ENCODE results near the gene CES3.
A peak's percentile ranks its signal among the peaks of the same experiment; 100 is the strongest.
"Not testable (repeated sequence)": the region's sequence is repeated elsewhere in the genome, so short reads cannot be mapped to it uniquely, and the experiment has no call there.

CES3 gene

DNA sequence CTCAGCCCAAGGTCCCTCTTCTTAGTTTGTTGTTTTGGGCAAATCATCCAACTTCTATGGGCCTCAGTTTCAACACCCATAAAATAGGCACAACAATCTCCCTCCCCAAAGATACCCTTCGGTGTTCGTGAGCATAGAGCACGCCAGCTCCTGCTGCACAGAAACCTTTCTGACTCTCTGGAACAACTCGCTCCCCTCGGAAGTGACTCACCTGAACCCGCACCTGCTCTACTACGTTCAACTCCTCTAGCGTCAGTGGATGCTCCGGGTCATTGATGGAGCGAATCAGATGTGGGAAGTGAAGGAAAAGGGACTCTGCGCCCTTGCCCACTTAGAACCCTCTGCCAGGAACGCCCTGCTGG is 27.3 kb upstream of the CES3 start:
- in situ Hi-C loops (cut with MboI; ENCODE audit: low sequenced_read_pairs) = no loop called here

DNA sequence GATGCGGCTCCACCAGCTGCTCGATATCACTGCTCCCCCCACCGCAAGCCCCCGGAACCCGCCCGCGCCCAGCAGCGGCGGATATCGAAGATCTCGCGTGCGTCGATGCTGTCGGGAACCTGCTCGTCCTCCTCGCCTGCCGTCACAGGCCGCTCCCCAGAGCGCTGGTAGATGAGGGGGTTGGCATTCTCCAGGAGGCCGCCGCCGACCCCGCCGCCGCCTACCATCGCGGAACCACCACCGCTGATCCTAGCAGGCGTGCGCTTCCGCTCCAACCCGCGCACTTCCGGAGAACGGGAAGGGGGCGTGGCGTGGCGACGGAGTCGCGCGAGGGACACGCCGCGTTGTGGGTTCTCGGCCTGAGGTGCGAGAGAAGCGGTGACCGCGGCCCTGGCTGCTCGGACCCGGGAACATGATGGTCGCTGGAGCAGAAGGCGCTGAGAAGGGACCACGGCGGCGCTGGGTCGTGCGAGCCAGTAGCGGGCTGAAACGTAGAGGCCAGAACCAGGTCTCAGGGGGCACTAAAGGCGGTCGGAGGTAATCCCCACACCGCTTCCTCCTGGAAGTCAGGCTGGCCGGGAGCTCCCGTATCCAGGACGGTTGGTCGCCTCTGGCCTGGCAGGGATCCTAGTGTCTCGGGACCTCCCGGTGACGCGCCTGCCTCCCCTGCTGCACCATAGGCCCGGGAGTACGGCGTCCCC is 26.8 kb upstream of the CES3 start, which contains the start of gene CIAO2B:
Gene CIAO2B, minus strand, starts transcription at position 265 of the 701 bp plus-strand sequence. Its CDS starts 38 bp downstream, at position 227.
- Histone ChIP-seq H3K4me3 (peak within 1 kb of the TSS; percentile 71), H3K4me1 (peaks cover 5% of the 10 kb centered on the region), H3K36me3 (replicated peaks) (peaks cover 8% of the 10 kb centered on the region), H3K9me3 (no peaks in the 10 kb centered on the region), H3K27me3 (ENCODE audit: low read depth) (no peaks in the 10 kb centered on the region)
- DNase-seq (ENCODE audit: low spot score in 2 of 2) = peak; percentile 60 to 91
- in situ Hi-C loops (cut with MboI; ENCODE audit: low sequenced_read_pairs) = no loop called here

More for the DNA sequence above, 27.3 kb upstream of the CES3 start:
- H3K4me3 ChIP-seq = peak overlapping the region; percentile 71
- no peaks in the 10 kb centered on the region for H3K27me3 ChIP-seq (ENCODE audit: low read depth)
- no peaks in the 10 kb centered on the region for H3K9me3 ChIP-seq
- H3K36me3 ChIP-seq (replicated peaks) = peaks cover 3% of the 10 kb centered on the region; the same call in 1 of the 2 replicates
- no peak for DNase-seq (ENCODE audit: low spot score in 2 of 2)
- H3K4me1 ChIP-seq = peaks cover 5% of the 10 kb centered on the region

DNA sequence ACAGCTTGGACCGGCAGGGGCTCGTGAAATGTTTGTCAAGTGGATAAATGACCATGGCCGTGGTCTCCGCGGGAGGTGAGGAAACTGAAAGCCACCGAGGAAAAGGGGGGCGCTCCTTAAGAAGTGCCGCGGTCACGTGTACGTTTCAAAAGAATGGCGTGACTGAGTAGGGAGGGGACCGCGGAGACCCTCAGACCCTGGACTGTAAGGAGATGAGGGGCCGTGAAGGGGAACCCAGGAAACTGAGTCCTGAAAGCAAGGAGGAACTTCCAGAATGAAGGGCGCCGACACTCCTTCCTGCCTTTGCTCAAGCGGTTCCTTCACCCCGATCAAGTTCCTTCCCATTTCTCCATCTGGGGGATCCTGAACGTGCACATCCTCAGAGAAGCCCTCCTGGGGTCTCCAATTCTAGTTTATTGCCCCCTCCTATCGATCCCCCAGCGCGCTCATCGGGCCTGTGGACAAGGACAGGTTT is 26.2 kb upstream of the CES3 start:
- H3K27me3 ChIP-seq (ENCODE audit: low read depth); in situ Hi-C loops (cut with MboI; ENCODE audit: low sequenced_read_pairs); H3K9me3 ChIP-seq; DNase-seq (ENCODE audit: low spot score in 2 of 2); H3K4me1 ChIP-seq: not testable (repeated sequence)
- Histone ChIP-seq H3K4me3 (peak overlapping the region; percentile 71), H3K36me3 (replicated peaks) (peaks cover 14% of the 10 kb centered on the region)

DNA sequence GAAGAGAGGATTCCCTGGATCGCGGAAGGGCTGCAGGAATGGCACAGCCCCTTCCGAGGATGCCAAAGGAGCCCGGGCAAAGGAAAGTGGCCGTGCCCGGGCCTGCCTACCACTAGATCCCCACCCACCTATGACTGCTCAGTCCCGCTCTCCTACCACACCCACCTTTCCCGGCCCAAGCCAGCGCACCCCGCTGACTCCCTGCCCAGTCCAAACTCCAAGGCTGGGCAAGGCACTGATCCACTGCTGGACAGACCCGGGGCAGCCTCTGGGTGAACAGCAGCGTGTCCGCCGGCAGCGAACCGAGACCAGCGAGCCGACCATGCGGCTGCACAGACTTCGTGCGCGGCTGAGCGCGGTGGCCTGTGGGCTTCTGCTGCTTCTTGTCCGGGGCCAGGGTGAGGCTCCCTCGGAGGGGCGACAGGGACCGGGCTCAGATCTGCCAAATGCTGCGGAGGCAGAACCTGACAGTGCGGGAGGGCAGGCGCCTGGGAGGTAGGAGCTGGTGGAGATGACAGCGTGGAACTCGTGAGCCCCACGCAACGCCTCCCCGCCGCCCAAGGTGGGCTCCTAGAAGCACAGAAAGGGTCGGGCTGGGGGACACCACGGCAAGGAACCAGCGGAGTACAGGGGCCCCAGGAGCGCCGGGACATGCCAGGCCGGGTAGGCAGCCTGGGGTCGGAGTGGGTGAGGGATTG is 25.6 kb upstream of the CES3 start, which contains the start of gene CES2:
Gene CES2, plus strand, starts transcription at position 203 of the 698 bp plus-strand sequence. Its CDS starts 120 bp downstream, at position 323.
- Histone ChIP-seq H3K27me3 (ENCODE audit: low read depth) (no peaks in the 10 kb centered on the region), H3K36me3 (replicated peaks) (peaks cover 18% of the 10 kb centered on the region), H3K9me3 (no peaks in the 10 kb centered on the region), H3K4me1 (peaks cover 5% of the 10 kb centered on the region), H3K4me3 (peak within 1 kb of the TSS; percentile 71)
- in situ Hi-C loops (cut with MboI; ENCODE audit: low sequenced_read_pairs) = no loop called here
- no peak for DNase-seq (ENCODE audit: low spot score in 2 of 2)

DNA sequence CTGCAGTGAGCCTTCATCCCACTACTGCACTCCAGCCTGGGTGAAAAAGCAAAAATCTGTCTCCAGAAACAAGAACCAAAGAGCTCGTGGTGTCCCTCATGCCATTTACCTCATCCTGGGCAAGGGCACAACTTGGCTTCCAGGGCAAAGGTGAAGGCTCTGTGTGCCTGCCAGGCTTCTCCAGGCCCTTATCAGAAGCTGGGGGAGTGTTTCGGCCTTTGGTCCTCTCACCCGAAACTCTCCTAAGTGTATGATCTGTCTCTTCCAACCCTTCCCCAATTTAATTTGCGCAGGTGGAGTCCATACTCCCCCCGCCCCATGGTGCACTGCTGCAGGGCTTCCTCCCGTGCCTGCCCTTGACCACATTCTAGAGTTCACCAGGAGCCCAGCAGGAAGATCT is 24.6 kb upstream of the CES3 start:
- H3K27me3 ChIP-seq (ENCODE audit: low read depth) = no peaks in the 10 kb centered on the region
- in situ Hi-C loops (cut with MboI; ENCODE audit: low sequenced_read_pairs) = no loop called here
- no peaks in the 10 kb centered on the region for H3K9me3 ChIP-seq
- H3K36me3 ChIP-seq (replicated peaks) = peaks cover 28% of the 10 kb centered on the region
- peaks cover 5% of the 10 kb centered on the region for H3K4me1 ChIP-seq
- H3K4me3 ChIP-seq = no peak overlapping the region
- DNase-seq (ENCODE audit: low spot score in 2 of 2) = no peak

DNA sequence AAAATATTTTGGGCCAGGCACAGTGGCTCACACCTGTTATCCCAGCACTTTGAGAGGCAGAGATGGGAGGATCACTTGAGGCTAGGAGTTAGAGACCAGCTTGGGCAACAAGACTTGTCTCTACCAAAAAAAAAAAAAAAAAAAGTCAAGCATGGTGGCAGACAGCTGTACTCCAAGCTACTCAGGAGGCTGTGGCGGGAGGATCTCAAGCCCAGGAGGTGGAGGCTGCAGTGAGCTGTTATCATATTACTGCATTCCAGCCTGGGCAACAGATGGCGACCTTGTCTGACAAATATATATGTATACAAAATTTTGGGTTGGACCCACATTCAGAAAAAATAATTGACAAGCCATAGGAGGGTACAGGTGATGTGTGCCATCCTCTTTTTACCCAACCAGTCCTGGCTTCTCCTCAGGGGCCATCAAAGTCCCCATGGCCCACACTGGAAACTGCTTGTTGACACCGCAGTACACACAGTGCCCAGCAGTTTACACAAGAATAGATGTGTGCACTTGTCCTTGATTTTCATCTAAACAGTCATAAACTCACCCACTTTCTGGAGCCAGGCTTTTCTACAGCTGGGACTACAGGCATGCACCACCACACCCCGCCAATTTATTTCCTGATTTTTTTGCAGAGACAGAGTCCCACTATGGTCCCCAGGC is 24.0 kb upstream of the CES3 start:
- Histone ChIP-seq H3K4me1 (peaks cover 5% of the 10 kb centered on the region), H3K36me3 (replicated peaks) (peaks cover 34% of the 10 kb centered on the region), H3K9me3 (no peaks in the 10 kb centered on the region), H3K27me3 (ENCODE audit: low read depth) (no peaks in the 10 kb centered on the region), H3K4me3 (no peak overlapping the region)
- no peak for DNase-seq (ENCODE audit: low spot score in 2 of 2)
- in situ Hi-C loops (cut with MboI; ENCODE audit: low sequenced_read_pairs) = no loop called here

DNA sequence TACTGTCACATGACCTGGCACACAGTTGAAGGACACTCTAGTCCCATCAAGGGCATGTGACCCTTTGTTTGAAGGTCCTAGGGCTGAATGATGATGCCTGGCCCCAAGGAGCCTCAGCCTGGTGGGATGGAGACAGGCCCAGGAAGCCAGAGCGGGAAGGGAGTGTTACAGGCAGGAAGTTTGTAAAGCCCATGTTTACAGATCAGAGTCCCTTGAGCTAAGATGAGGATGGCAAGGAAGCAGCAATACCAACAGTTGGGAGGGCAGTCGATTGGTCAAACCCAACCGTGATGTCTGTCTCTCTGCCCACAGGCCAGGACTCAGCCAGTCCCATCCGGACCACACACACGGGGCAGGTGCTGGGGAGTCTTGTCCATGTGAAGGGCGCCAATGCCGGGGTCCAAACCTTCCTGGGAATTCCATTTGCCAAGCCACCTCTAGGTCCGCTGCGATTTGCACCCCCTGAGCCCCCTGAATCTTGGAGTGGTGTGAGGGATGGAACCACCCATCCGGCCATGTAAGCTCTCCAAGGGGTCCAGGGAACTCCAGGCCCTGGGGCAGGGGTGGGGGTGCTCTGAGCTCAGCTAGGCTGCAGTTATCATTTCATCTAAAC is 23.2 kb upstream of the CES3 start:
- in situ Hi-C loops (cut with MboI; ENCODE audit: low sequenced_read_pairs) = no loop called here
- DNase-seq (ENCODE audit: low spot score in 2 of 2) = no peak
- peaks cover 42% of the 10 kb centered on the region for H3K36me3 ChIP-seq (replicated peaks)
- no peaks in the 10 kb centered on the region for H3K27me3 ChIP-seq (ENCODE audit: low read depth)
- peaks cover 5% of the 10 kb centered on the region for H3K4me1 ChIP-seq
- no peaks in the 10 kb centered on the region for H3K9me3 ChIP-seq
- no peak overlapping the region for H3K4me3 ChIP-seq

DNA sequence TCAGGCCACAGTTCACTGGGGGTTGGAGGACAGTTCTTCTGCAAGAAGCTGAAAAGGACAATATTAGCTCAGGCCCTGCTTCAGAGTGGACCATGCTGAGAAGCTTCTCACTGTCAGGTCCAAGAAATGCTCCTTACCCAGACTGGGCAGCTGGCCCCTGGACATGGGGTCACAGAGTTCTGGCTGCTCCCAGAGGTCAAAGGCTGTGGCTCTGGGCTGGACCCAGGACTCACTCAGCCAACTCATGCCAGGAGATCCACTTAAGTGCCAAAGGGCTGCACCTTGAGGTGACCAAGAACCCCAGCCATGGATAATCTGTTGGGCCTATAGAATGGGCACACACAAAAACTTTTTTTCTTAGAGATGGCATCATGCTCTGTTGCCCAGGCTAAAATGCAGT is 21.7 kb upstream of the CES3 start:
- DNase-seq (ENCODE audit: low spot score in 2 of 2) = no peak
- no peaks in the 10 kb centered on the region for H3K27me3 ChIP-seq (ENCODE audit: low read depth)
- no peak overlapping the region for H3K4me3 ChIP-seq
- in situ Hi-C loops (cut with MboI; ENCODE audit: low sequenced_read_pairs) = no loop called here
- no peaks in the 10 kb centered on the region for H3K9me3 ChIP-seq
- no peaks in the 10 kb centered on the region for H3K4me1 ChIP-seq
- H3K36me3 ChIP-seq (replicated peaks) = peaks cover 47% of the 10 kb centered on the region

DNA sequence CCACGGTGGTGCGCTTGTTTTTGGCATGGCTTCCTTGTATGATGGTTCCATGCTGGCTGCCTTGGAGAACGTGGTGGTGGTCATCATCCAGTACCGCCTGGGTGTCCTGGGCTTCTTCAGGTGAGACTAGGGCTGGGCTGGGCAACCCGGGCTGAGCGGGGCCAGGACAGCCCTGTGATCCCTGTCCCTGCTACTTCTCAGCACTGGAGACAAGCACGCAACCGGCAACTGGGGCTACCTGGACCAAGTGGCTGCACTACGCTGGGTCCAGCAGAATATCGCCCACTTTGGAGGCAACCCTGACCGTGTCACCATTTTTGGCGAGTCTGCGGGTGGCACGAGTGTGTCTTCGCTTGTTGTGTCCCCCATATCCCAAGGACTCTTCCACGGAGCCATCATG is 20.8 kb upstream of the CES3 start:
- in situ Hi-C loops (cut with MboI; ENCODE audit: low sequenced_read_pairs) = no loop called here

DNA sequence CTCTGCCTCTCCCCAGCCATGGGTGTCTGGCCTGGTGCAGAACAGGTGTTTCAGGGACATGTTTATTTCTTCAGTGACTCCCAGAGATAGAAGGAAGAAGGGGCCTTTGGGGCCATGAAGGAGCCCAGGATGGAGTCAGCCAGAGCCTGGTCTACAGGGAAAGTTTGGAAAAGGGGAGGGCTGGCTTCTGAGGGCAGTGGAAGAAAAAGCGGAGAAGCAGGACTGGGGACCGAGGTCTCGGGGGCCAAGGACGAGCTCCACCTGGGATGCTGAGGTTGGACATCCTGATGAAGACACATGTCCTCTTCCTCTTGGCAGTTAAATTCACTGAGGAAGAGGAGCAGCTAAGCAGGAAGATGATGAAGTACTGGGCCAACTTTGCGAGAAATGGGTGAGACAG is 18.1 kb upstream of the CES3 start:
- H3K4me1 ChIP-seq = no peaks in the 10 kb centered on the region
- in situ Hi-C loops (cut with MboI; ENCODE audit: low sequenced_read_pairs) = no loop called here
- H3K27me3 ChIP-seq (ENCODE audit: low read depth) = no peaks in the 10 kb centered on the region
- no peak overlapping the region for H3K4me3 ChIP-seq
- H3K36me3 ChIP-seq (replicated peaks) = peaks cover 47% of the 10 kb centered on the region
- H3K9me3 ChIP-seq = no peaks in the 10 kb centered on the region
- no peak for DNase-seq (ENCODE audit: low spot score in 2 of 2)

More for the DNA sequence above, 20.8 kb upstream of the CES3 start:
- Histone ChIP-seq H3K36me3 (replicated peaks) (peaks cover 47% of the 10 kb centered on the region), H3K27me3 (ENCODE audit: low read depth) (no peaks in the 10 kb centered on the region), H3K4me1 (no peaks in the 10 kb centered on the region), H3K9me3 (no peaks in the 10 kb centered on the region), H3K4me3 (no peak overlapping the region)
- DNase-seq (ENCODE audit: low spot score in 2 of 2) = no peak

DNA sequence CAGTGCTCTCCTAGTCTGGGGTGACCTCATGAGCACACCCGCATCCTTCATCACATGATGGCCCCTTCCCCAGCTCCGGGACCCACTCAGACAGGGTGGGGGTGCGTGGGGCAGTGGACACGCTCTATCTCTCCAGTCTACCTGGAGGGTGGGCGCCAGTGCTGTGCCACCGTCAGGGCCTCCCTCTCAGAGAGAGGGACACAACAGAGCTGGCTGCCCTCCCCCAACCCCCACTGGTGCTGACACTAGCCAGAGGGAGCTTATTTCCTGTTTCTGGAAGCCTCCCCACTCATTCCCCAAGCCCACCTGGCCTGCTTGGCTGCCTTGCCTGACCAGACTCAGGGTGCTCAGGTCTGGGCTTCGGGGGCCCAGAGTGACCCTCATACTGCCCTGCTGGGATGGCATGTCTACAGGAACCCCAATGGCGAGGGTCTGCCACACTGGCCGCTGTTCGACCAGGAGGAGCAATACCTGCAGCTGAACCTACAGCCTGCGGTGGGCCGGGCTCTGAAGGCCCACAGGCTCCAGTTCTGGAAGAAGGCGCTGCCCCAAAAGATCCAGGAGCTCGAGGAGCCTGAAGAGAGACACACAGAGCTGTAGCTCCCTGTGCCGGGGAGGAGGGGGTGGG is 17.5 kb upstream of the CES3 start:
- H3K36me3 ChIP-seq (replicated peaks) = peaks cover 46% of the 10 kb centered on the region
- DNase-seq (ENCODE audit: low spot score in 2 of 2) = no peak
- in situ Hi-C loops (cut with MboI; ENCODE audit: low sequenced_read_pairs) = no loop called here

DNA sequence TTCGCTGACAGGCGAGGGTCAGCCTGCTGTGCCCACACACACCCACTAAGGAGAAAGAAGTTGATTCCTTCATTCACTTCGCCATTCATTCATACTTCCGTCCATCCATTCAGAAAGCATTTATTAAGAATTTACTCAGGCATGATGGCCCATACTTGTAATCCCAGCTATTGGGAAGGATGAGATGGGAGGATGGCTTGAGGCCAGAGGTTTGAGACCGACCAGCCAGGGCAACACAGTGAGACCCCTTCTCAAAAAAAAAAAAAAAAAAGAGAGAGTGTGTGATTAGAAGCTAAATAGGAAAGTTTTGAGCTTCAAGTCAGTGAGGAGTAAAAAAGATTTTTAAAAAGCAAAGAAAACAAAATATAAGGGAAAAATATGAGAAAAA is 17.0 kb upstream of the CES3 start:
- Histone ChIP-seq H3K4me3 (no peak overlapping the region), H3K4me1 (no peaks in the 10 kb centered on the region), H3K27me3 (ENCODE audit: low read depth) (no peaks in the 10 kb centered on the region), H3K36me3 (replicated peaks) (peaks cover 41% of the 10 kb centered on the region), H3K9me3 (no peaks in the 10 kb centered on the region)
- in situ Hi-C loops (cut with MboI; ENCODE audit: low sequenced_read_pairs) = no loop called here
- DNase-seq (ENCODE audit: low spot score in 2 of 2) = no peak

More for the DNA sequence above, 17.5 kb upstream of the CES3 start:
- no peaks in the 10 kb centered on the region for H3K27me3 ChIP-seq (ENCODE audit: low read depth)
- H3K4me1 ChIP-seq = no peaks in the 10 kb centered on the region
- H3K4me3 ChIP-seq = no peak overlapping the region
- no peaks in the 10 kb centered on the region for H3K9me3 ChIP-seq

DNA sequence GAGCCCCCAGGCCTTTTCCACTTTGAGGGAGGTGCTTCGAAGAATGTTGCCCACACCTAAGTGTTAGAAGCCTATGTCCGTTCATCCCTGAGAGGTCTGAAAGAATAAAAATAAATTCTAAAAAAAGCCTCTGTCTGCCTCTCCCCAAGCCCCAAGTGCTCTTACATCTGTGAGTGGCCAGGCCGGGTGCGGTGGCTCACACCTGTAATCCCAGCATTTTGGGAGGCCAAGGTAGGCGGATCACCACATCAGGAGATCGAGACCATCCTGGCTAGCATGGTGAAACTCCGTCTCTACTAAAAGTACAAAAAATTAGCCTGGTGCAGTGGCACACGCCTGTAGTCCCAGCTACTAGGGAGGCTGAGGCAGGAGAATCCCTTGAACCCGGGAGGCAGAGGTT is 16.1 kb upstream of the CES3 start:
- DNase-seq (ENCODE audit: low spot score in 2 of 2); H3K27me3 ChIP-seq (ENCODE audit: low read depth); in situ Hi-C loops (cut with MboI; ENCODE audit: low sequenced_read_pairs); H3K4me3 ChIP-seq; H3K4me1 ChIP-seq; H3K9me3 ChIP-seq: not testable (repeated sequence)
- peaks cover 32% of the 10 kb centered on the region for H3K36me3 ChIP-seq (replicated peaks)
